Measurements from ENCODE around the gene PPIP5K1. TPM values are rescaled to one million over a fixed set of nuclear protein-coding genes. Genes with fewer than 3 reads are reported as not detected.

The PPIP5K1 gene
- total RNA-seq, 1 experiment from 2014 or later = 64.0 TPM

GRCh38 chr15:43526261-43526930, 63.6 kb downstream of the PPIP5K1 start:
- H3K4me3 Mint-ChIP-seq (ENCODE audit: unreplicated experiment) = no peak overlapping the region
- ChIA-PET POLR2A (no interaction called here), CTCF (interaction anchor here (3.9 kb wide), 1 partner anchor 13 kb away, joined by 14 read pairs; no protein-coding TSS in a partner anchor)
- H3K36me3 Mint-ChIP-seq (ENCODE audit: insufficient read depth, unreplicated experiment) = no peaks in the 10 kb centered on the region
- no peak for TF ChIP-seq CTCF (IDR thresholded peaks at IDR 0.05; ENCODE audit: unreplicated experiment)
- no TSS peak for BruUV-seq (replicated peaks)
- no peaks in the 10 kb centered on the region for H3K4me1 Mint-ChIP-seq (ENCODE audit: insufficient read depth, unreplicated experiment)
- DNase-seq (ENCODE audit: unreplicated experiment) = no peak
- H3K27ac Mint-ChIP-seq (ENCODE audit: low read depth, unreplicated experiment) = no peak overlapping the region
- peaks cover 18% of the 10 kb centered on the region for H3K27me3 Mint-ChIP-seq (ENCODE audit: insufficient read depth, unreplicated experiment)
- intact Hi-C loops (cut with micrococcal nuclease) = no loop called here
- H3K9me3 Mint-ChIP-seq (ENCODE audit: unreplicated experiment) = no peaks in the 10 kb centered on the region

DNA sequence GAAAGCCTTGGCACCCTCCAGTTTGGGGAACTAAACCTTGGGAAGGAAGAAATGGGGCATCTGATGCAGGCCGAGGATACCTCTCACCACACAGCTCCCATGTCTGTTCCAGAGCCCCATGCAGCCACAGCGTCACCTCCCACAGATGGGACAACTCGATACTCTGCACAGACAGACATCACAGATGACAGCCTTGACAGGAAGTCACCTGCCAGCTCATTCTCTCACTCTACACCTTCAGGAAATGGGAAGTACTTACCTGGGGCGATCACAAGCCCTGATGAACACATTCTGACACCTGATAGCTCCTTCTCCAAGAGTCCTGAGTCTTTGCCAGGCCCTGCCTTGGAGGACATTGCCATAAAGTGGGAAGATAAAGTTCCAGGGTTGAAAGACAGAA, 64.9 kb downstream of the PPIP5K1 start:
- ChIA-PET CTCF (no interaction called here), POLR2A (no interaction called here)
- DNase-seq (ENCODE audit: unreplicated experiment) = no peak
- Mint-ChIP-seq H3K9me3 (ENCODE audit: unreplicated experiment) (no peaks in the 10 kb centered on the region), H3K27ac (ENCODE audit: low read depth, unreplicated experiment) (no peak overlapping the region), H3K4me3 (ENCODE audit: unreplicated experiment) (no peak overlapping the region), H3K4me1 (ENCODE audit: insufficient read depth, unreplicated experiment) (no peaks in the 10 kb centered on the region), H3K27me3 (ENCODE audit: insufficient read depth, unreplicated experiment) (peaks cover 18% of the 10 kb centered on the region), H3K36me3 (ENCODE audit: insufficient read depth, unreplicated experiment) (no peaks in the 10 kb centered on the region)
- no TSS peak for BruUV-seq (replicated peaks)
- intact Hi-C loops (cut with micrococcal nuclease) = no loop called here
- no peak for TF ChIP-seq CTCF (IDR thresholded peaks at IDR 0.05; ENCODE audit: unreplicated experiment)

GRCh38 chr15:43524254-43524845, 65.7 kb downstream of the PPIP5K1 start:
- TF ChIP-seq CTCF (IDR thresholded peaks at IDR 0.05; ENCODE audit: unreplicated experiment) = no peak
- ChIA-PET CTCF (no interaction called here), POLR2A (no interaction called here)
- Mint-ChIP-seq H3K4me1 (ENCODE audit: insufficient read depth, unreplicated experiment) (no peaks in the 10 kb centered on the region), H3K36me3 (ENCODE audit: insufficient read depth, unreplicated experiment) (no peaks in the 10 kb centered on the region), H3K4me3 (ENCODE audit: unreplicated experiment) (no peak overlapping the region), H3K27ac (ENCODE audit: low read depth, unreplicated experiment) (no peak overlapping the region), H3K27me3 (ENCODE audit: insufficient read depth, unreplicated experiment) (peaks cover 23% of the 10 kb centered on the region), H3K9me3 (ENCODE audit: unreplicated experiment) (no peaks in the 10 kb centered on the region)
- no TSS peak for BruUV-seq (replicated peaks)
- no peak for DNase-seq (ENCODE audit: unreplicated experiment)
- intact Hi-C loops (cut with micrococcal nuclease) = no loop called here

DNA sequence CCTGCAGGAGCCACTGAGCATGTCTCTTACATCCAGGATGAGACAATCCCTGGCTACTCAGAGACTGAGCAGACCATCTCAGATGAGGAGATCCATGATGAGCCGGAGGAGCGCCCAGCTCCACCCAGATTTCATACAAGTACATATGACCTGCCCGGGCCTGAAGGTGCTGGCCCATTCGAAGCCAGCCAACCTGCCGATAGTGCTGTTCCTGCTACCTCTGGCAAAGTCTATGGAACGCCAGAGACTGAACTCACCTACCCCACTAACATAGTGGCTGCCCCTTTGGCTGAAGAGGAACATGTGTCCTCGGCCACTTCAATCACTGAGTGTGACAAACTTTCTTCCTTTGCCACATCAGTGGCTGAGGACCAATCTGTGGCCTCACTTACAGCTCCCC, 66.4 kb downstream of the PPIP5K1 start:
- H3K27me3 Mint-ChIP-seq (ENCODE audit: insufficient read depth, unreplicated experiment) = peaks cover 30% of the 10 kb centered on the region
- H3K27ac Mint-ChIP-seq (ENCODE audit: low read depth, unreplicated experiment) = no peak overlapping the region
- intact Hi-C loops (cut with micrococcal nuclease) = no loop called here
- no peak overlapping the region for H3K4me3 Mint-ChIP-seq (ENCODE audit: unreplicated experiment)
- CTCF ChIA-PET = interaction anchor here (1.0 to 2.0 kb wide), 2 partner anchors 9 to 10 kb away, joined by 3 to 8 read pairs; no protein-coding TSS in a partner anchor
- H3K9me3 Mint-ChIP-seq (ENCODE audit: unreplicated experiment) = no peaks in the 10 kb centered on the region
- H3K36me3 Mint-ChIP-seq (ENCODE audit: insufficient read depth, unreplicated experiment) = no peaks in the 10 kb centered on the region
- POLR2A ChIA-PET = no interaction called here
- BruUV-seq (replicated peaks) = no TSS peak
- peaks cover 3% of the 10 kb centered on the region for H3K4me1 Mint-ChIP-seq (ENCODE audit: insufficient read depth, unreplicated experiment)
- DNase-seq (ENCODE audit: unreplicated experiment) = no peak
- TF ChIP-seq CTCF (IDR thresholded peaks at IDR 0.05; ENCODE audit: unreplicated experiment) = no peak
